Activated T-helper 1 cell treated with anti-CD3 and anti-CD28 coated beads, Interleukin-2, amount 50 U/mL, for 16 hours (primary cell): ENCODE data around the gene WDR93.
"Not testable (repeated sequence)": the region's sequence is repeated elsewhere in the genome, so short reads cannot be mapped to it uniquely, and the experiment has no call there.

Experiments
- DNase-seq, 2 donors: peaks; one replicate each; pipeline ENCODE4 v3.0.0-alpha.2; 2020; ENCODE audit warnings: low read depth in 1 of 2, low spot score in 1 of 2

WDR93 gene

GRCh38 chr15:89767411-89767915 lies 76.9 kb downstream of the WDR93 start:
- DNase-seq = no peak

- DNase-seq = no peak
Measured at GRCh38 chr15:89768071-89768500, 77.5 kb downstream of the WDR93 start.

GRCh38 chr15:89769366-89769765 lies 78.8 kb downstream of the WDR93 start:
- DNase-seq = no peak

GRCh38 chr15:89770041-89770440 lies 79.4 kb downstream of the WDR93 start:
- no peak for DNase-seq

- no peak for DNase-seq
Measured at GRCh38 chr15:89772932-89773583, 82.4 kb downstream of the WDR93 start.

GRCh38 chr15:89774492-89774891 lies 83.9 kb downstream of the WDR93 start:
- no peak for DNase-seq

GRCh38 chr15:89775815-89776214 lies 85.2 kb downstream of the WDR93 start:
- DNase-seq = no peak

- DNase-seq = peak in 1 of 2 donors; percentile 31
Measured at GRCh38 chr15:89776274-89777072, 85.9 kb downstream of the WDR93 start, which contains the start of gene MESP2. MESP2 (plus strand) TSS chr15:89776332; CDS start chr15:89776358, 26 bp downstream.

GRCh38 chr15:89777073-89777751 lies 86.6 kb downstream of the WDR93 start:
- no peak for DNase-seq

- no peak for DNase-seq
Measured at GRCh38 chr15:89777782-89778380, 87.3 kb downstream of the WDR93 start.

GRCh38 chr15:89778861-89779260 lies 88.2 kb downstream of the WDR93 start:
- no peak for DNase-seq

- DNase-seq = no peak
Measured at GRCh38 chr15:89780601-89781000, 90.0 kb downstream of the WDR93 start.

- no peak for DNase-seq
Measured at GRCh38 chr15:89781055-89781454, 90.4 kb downstream of the WDR93 start.

- no peak for DNase-seq
Measured at GRCh38 chr15:89781891-89782618, 91.4 kb downstream of the WDR93 start.

- not testable (repeated sequence) for DNase-seq
Measured at GRCh38 chr15:89782619-89782950, 92.0 kb downstream of the WDR93 start.

GRCh38 chr15:89783111-89783860 lies 92.7 kb downstream of the WDR93 start:
- DNase-seq = no peak

- DNase-seq = no peak
Measured at GRCh38 chr15:89783861-89784685, 93.5 kb downstream of the WDR93 start.

- DNase-seq = no peak
Measured at GRCh38 chr15:89784686-89784960, 94.0 kb downstream of the WDR93 start.

- no peak for DNase-seq
Measured at GRCh38 chr15:89785064-89785773, 94.6 kb downstream of the WDR93 start.
